Cardiac fibroblast (primary cell): ENCODE measurements around the gene DNAJC6.

Source experiments
- DNase-seq, 2 donors: peaks; one replicate each; pipeline versions ENCODE4 v3.0.0 to v3.0.0-alpha.2; 2010; ENCODE audit warnings: low read depth in 2 of 2
- H3K4me3 ChIP-seq, 2 donors: replicated peaks in 1 of 2; 1 replicate in 1 of 2; 2 replicates in 1 of 2; pipeline ENCODE4 v1.5.1; 2011; ENCODE audit warnings: low read depth in 2 of 2, low read length in 2 of 2, mild to moderate bottlenecking in 2 of 2, moderate library complexity in 1 of 2
- CTCF ChIP-seq: IDR thresholded peaks from one replicate; pipeline ENCODE4 v1.5.1; 2011; ENCODE audit warnings: low read depth, mild to moderate bottlenecking, low read length, inconsistent platforms

DNAJC6 gene

DNA sequence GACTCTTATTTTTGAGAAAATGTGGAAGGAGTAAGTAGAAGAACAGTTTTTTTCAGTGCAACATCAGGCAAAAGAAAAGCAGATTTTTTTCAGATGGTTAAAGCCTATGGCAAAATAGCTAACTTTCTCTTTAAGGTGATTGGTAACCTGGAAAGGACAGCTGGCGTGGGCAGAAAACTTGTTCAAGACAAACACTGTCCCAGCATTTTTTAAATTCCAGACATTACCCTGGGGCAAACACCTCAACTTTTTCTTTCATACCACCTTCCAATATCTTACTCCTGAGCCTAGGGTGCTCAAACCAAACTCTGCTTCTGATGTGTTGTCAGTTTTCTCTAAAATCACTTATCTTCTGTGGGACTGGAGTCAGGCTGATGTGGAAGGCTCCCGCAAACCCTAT is 108.4 kb downstream of the DNAJC6 start:
- no peak overlapping the region for H3K4me3 ChIP-seq
- no peak for TF ChIP-seq CTCF
- DNase-seq: no peak

DNA sequence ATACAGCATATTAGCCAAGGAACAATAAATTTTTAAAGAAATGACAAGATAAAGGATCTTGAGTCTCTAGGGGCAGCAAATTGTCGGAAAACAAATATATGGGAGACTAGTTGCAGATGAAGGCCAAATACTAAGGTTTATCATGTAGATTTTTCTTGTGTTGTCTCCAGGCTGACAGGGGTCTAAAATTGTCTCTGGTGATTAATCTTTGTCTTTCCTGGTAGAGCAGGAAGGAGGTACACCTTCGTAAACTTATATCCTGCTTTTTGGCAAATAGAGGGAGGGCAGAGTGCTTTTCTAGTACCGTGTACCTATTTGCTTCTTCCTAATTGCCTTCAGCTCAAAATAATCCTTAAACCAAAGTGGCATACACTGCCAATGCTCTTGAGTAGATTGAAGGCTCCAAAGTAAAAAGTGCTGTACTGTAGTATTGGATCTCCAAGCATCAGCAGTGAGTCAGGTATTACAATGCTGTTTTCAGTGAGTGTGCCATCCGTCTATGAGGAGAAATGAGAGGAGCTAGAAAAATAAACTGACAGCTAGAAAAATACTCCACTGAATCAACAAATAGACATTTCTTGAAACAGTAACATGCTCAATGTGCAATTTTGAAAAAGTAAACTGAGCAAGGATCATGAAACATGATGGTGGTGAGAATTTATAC is 109.3 kb downstream of the DNAJC6 start:
- no peak for TF ChIP-seq CTCF
- DNase-seq: peak in 1 of 2 donors; percentile 46

GRCh38 chr1:65419681-65420589 is 110.6 kb downstream of the DNAJC6 start:
- DNase-seq: peak; percentile 99
- peak overlapping the region; percentile 57 to 82 for H3K4me3 ChIP-seq
- no peak for TF ChIP-seq CTCF

More for the DNA sequence above, 109.3 kb downstream of the DNAJC6 start:
- H3K4me3 ChIP-seq: no peak overlapping the region

- TF ChIP-seq CTCF: no peak
- H3K4me3 ChIP-seq: peak within 1 kb of the TSS; percentile 82 to 85
- peak in 1 of 2 donors; percentile 53 for DNase-seq
These were observed 111.4 kb downstream of the DNAJC6 start, which contains the start of the genes LEPR and LEPROT for GRCh38 chr1:65420590-65421350. Gene LEPR, plus strand, starts transcription at chr1:65420668. Its CDS starts 144,898 bp downstream, at chr1:65565566. Gene LEPROT, plus strand, starts transcription at chr1:65420668. Its CDS starts 57 bp downstream, at chr1:65420725.

- no peak for TF ChIP-seq CTCF
- H3K4me3 ChIP-seq: peak overlapping the region; percentile 82 to 85
- peak in 1 of 2 donors; percentile 77 for DNase-seq
These were observed 112.1 kb downstream of the DNAJC6 start for GRCh38 chr1:65421351-65422025.
